ENCODE measurements around the gene HECW1.

DNA sequence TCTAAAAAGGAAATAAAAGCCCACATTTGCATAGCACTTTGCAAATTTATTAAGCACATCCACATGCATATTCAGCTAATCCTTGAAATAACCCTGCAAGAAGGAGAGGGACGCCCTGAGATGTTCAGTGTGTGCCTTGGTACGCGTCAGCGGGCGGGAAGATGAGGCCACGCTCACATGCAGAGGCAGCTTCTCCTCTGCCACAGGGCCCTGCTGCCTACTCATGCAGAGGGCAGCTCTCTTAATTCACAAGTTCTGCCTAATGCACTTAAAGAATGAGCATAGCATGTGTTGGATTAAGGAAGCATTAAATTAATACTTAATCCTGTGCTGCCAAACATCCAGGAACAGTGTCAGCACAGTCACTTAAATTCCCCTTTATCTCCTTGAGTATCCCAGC lies 132.3 kb downstream of the HECW1 start:
- TF ChIP-seq, protein P1, sequence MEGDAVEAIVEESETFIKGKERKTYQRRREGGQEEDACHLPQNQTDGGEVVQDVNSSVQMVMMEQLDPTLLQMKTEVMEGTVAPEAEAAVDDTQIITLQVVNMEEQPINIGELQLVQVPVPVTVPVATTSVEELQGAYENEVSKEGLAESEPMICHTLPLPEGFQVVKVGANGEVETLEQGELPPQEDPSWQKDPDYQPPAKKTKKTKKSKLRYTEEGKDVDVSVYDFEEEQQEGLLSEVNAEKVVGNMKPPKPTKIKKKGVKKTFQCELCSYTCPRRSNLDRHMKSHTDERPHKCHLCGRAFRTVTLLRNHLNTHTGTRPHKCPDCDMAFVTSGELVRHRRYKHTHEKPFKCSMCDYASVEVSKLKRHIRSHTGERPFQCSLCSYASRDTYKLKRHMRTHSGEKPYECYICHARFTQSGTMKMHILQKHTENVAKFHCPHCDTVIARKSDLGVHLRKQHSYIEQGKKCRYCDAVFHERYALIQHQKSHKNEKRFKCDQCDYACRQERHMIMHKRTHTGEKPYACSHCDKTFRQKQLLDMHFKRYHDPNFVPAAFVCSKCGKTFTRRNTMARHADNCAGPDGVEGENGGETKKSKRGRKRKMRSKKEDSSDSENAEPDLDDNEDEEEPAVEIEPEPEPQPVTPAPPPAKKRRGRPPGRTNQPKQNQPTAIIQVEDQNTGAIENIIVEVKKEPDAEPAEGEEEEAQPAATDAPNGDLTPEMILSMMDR (conservative IDR thresholded peaks at IDR 0.05; ENCODE audit: low read depth in 2 of 2): no peak
- no peak for TF ChIP-seq EZH2 (IDR thresholded peaks at IDR 0.05; ENCODE audit: low read depth, unreplicated experiment)
- TF ChIP-seq, protein P2, sequence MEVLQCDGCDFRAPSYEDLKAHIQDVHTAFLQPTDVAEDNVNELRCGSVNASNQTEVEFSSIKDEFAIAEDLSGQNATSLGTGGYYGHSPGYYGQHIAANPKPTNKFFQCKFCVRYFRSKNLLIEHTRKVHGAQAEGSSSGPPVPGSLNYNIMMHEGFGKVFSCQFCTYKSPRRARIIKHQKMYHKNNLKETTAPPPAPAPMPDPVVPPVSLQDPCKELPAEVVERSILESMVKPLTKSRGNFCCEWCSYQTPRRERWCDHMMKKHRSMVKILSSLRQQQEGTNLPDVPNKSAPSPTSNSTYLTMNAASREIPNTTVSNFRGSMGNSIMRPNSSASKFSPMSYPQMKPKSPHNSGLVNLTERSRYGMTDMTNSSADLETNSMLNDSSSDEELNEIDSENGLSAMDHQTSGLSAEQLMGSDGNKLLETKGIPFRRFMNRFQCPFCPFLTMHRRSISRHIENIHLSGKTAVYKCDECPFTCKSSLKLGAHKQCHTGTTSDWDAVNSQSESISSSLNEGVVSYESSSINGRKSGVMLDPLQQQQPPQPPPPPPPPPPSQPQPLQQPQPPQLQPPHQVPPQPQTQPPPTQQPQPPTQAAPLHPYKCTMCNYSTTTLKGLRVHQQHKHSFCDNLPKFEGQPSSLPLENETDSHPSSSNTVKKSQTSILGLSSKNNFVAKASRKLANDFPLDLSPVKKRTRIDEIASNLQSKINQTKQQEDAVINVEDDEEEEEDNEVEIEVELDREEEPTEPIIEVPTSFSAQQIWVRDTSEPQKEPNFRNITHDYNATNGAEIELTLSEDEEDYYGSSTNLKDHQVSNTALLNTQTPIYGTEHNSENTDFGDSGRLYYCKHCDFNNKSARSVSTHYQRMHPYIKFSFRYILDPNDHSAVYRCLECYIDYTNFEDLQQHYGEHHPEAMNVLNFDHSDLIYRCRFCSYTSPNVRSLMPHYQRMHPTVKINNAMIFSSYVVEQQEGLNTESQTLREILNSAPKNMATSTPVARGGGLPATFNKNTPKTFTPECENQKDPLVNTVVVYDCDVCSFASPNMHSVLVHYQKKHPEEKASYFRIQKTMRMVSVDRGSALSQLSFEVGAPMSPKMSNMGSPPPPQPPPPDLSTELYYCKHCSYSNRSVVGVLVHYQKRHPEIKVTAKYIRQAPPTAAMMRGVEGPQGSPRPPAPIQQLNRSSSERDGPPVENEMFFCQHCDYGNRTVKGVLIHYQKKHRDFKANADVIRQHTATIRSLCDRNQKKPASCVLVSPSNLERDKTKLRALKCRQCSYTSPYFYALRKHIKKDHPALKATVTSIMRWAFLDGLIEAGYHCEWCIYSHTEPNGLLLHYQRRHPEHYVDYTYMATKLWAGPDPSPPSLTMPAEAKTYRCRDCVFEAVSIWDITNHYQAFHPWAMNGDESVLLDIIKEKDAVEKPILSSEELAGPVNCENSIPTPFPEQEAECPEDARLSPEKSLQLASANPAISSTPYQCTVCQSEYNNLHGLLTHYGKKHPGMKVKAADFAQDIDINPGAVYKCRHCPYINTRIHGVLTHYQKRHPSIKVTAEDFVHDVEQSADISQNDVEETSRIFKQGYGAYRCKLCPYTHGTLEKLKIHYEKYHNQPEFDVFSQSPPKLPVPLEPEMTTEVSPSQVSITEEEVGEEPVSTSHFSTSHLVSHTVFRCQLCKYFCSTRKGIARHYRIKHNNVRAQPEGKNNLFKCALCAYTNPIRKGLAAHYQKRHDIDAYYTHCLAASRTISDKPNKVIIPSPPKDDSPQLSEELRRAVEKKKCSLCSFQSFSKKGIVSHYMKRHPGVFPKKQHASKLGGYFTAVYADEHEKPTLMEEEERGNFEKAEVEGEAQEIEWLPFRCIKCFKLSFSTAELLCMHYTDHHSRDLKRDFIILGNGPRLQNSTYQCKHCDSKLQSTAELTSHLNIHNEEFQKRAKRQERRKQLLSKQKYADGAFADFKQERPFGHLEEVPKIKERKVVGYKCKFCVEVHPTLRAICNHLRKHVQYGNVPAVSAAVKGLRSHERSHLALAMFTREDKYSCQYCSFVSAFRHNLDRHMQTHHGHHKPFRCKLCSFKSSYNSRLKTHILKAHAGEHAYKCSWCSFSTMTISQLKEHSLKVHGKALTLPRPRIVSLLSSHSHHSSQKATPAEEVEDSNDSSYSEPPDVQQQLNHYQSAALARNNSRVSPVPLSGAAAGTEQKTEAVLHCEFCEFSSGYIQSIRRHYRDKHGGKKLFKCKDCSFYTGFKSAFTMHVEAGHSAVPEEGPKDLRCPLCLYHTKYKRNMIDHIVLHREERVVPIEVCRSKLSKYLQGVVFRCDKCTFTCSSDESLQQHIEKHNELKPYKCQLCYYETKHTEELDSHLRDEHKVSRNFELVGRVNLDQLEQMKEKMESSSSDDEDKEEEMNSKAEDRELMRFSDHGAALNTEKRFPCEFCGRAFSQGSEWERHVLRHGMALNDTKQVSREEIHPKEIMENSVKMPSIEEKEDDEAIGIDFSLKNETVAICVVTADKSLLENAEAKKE (CRISPR knock-in tag; IDR thresholded peaks at IDR 0.05): no peak
- TF ChIP-seq EZH2phosphoT487 (IDR thresholded peaks at IDR 0.05; ENCODE audit: unreplicated experiment): no peak
- no peak for TF ChIP-seq JUNB (IDR thresholded peaks at IDR 0.05; ENCODE audit: unreplicated experiment)
- TF ChIP-seq, protein P3, sequence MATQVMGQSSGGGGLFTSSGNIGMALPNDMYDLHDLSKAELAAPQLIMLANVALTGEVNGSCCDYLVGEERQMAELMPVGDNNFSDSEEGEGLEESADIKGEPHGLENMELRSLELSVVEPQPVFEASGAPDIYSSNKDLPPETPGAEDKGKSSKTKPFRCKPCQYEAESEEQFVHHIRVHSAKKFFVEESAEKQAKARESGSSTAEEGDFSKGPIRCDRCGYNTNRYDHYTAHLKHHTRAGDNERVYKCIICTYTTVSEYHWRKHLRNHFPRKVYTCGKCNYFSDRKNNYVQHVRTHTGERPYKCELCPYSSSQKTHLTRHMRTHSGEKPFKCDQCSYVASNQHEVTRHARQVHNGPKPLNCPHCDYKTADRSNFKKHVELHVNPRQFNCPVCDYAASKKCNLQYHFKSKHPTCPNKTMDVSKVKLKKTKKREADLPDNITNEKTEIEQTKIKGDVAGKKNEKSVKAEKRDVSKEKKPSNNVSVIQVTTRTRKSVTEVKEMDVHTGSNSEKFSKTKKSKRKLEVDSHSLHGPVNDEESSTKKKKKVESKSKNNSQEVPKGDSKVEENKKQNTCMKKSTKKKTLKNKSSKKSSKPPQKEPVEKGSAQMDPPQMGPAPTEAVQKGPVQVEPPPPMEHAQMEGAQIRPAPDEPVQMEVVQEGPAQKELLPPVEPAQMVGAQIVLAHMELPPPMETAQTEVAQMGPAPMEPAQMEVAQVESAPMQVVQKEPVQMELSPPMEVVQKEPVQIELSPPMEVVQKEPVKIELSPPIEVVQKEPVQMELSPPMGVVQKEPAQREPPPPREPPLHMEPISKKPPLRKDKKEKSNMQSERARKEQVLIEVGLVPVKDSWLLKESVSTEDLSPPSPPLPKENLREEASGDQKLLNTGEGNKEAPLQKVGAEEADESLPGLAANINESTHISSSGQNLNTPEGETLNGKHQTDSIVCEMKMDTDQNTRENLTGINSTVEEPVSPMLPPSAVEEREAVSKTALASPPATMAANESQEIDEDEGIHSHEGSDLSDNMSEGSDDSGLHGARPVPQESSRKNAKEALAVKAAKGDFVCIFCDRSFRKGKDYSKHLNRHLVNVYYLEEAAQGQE (IDR thresholded peaks at IDR 0.05; ENCODE audit: unreplicated experiment): no peak
- no peak for TF ChIP-seq NANOG (IDR thresholded peaks at IDR 0.05; ENCODE audit: borderline replicate concordance)
- no peak for TF ChIP-seq POLR2AphosphoS5 (IDR thresholded peaks at IDR 0.05; ENCODE audit: low read depth)
- TF ChIP-seq CREB1 (CRISPR knock-in tag; IDR thresholded peaks at IDR 0.05; ENCODE audit: low read depth): no peak
- TF ChIP-seq, protein P4, sequence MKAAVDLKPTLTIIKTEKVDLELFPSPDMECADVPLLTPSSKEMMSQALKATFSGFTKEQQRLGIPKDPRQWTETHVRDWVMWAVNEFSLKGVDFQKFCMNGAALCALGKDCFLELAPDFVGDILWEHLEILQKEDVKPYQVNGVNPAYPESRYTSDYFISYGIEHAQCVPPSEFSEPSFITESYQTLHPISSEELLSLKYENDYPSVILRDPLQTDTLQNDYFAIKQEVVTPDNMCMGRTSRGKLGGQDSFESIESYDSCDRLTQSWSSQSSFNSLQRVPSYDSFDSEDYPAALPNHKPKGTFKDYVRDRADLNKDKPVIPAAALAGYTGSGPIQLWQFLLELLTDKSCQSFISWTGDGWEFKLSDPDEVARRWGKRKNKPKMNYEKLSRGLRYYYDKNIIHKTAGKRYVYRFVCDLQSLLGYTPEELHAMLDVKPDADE (IDR thresholded peaks at IDR 0.05): no peak
- no peak for TF ChIP-seq ZNF114 (CRISPR knock-in tag; IDR thresholded peaks at IDR 0.05)
- no peak for TF ChIP-seq ZNF331 (CRISPR knock-in tag; IDR thresholded peaks at IDR 0.05; ENCODE audit: low read depth)
- no peak for TF ChIP-seq STAT1 (IDR thresholded peaks at IDR 0.05; ENCODE audit: unreplicated experiment)
